ENCODE measurements around the gene CENPE. TPM values are rescaled to one million over a fixed set of nuclear protein-coding genes. Genes with fewer than 3 reads are reported as not detected.

Gene CENPE, protein sequence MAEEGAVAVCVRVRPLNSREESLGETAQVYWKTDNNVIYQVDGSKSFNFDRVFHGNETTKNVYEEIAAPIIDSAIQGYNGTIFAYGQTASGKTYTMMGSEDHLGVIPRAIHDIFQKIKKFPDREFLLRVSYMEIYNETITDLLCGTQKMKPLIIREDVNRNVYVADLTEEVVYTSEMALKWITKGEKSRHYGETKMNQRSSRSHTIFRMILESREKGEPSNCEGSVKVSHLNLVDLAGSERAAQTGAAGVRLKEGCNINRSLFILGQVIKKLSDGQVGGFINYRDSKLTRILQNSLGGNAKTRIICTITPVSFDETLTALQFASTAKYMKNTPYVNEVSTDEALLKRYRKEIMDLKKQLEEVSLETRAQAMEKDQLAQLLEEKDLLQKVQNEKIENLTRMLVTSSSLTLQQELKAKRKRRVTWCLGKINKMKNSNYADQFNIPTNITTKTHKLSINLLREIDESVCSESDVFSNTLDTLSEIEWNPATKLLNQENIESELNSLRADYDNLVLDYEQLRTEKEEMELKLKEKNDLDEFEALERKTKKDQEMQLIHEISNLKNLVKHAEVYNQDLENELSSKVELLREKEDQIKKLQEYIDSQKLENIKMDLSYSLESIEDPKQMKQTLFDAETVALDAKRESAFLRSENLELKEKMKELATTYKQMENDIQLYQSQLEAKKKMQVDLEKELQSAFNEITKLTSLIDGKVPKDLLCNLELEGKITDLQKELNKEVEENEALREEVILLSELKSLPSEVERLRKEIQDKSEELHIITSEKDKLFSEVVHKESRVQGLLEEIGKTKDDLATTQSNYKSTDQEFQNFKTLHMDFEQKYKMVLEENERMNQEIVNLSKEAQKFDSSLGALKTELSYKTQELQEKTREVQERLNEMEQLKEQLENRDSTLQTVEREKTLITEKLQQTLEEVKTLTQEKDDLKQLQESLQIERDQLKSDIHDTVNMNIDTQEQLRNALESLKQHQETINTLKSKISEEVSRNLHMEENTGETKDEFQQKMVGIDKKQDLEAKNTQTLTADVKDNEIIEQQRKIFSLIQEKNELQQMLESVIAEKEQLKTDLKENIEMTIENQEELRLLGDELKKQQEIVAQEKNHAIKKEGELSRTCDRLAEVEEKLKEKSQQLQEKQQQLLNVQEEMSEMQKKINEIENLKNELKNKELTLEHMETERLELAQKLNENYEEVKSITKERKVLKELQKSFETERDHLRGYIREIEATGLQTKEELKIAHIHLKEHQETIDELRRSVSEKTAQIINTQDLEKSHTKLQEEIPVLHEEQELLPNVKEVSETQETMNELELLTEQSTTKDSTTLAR (N-terminal part only)
- total RNA-seq (2013): 1.2 TPM
- under 1 TPM; 0.03 to 0.17 (median 0.07) TPM for polyA plus RNA-seq
- polyA minus RNA-seq: 0.32 and 0.42 TPM in 2 replicates
- 1.9 to 12.5 (median 6.2) reads per million in 11 experiments for total RNA-seq

DNA sequence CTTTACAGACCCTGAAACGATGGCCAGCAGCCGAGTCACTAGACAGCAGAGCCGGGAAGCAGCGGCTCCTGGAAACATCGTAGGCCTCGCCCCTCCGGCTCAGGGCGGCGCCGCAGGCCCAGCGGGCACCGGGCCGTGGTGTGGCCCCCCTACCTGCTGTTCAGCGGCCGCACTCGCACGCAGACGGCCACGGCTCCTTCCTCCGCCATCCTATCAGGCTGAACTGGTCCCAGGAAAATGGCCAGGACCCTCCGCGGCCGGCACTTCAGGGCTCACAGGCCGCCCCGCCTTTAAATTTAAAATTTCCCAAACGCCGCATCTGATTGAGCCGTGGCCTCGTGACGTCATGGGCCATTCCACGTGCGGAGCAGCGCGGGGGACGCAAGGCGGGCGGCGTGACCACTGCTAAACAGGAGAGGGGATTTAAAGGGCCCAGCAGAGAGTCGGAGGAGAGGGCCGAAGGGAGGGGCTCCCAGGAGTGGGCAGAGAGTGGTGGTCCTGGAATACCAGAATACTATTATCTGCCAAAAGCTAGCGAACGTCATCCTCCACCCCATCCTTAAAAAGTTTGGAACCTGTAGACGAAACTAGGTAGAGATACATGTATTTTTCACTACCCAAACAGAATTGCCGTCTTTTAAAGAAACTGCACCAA is at the start of gene CENPE:
CENPE (minus strand) TSS at position 233 of the 655 bp plus-strand sequence; CDS start at position 209, 24 bp downstream.
- H3K27ac Mint-ChIP-seq: peak within 1 kb of the TSS; percentile 97 to 100 (median 100)
- H3K79me2 ChIP-seq (ENCODE audit: insufficient read depth, low read length): peaks cover 29% of the 10 kb centered on the region
- H3K27ac ChIP-seq (ENCODE audit: low read depth in 1 of 2, low read length in 2 of 2): peak within 1 kb of the TSS in 1 of 2 donors; percentile 91
- H3K9me3 Mint-ChIP-seq: peaks cover 0 to 7% (median 0%) of the 10 kb centered on the region in 7 donors
- peak within 1 kb of the TSS; percentile 84 for H3K4me2 ChIP-seq (replicated peaks; ENCODE audit: extremely low read depth, low read length, poor library complexity, severe bottlenecking)
- intact Hi-C loops (cut with micrococcal nuclease): loop anchor here in 1 of 2 donors (5.0 kb wide), 1 partner anchor 696 kb away; the partner anchor contains the start of gene NFKB1
- H4K20me1 ChIP-seq (ENCODE audit: insufficient read depth, low read length): no peaks in the 10 kb centered on the region
- H3K9me3 ChIP-seq (replicated peaks in 1 of 2; ENCODE audit: control insufficient read depth in 1 of 2, insufficient read depth in 1 of 2, low read length in 2 of 2): no peaks in the 10 kb centered on the region
- H2AFZ ChIP-seq (ENCODE audit: insufficient read depth, low read depth, low read length, poor library complexity, severe bottlenecking): peak within 1 kb of the TSS; percentile 96
- H3K27me3 Mint-ChIP-seq (ENCODE audit: low read depth in 3 of 3): peaks cover 7 to 13% (median 8%) of the 10 kb centered on the region in 3 donors
- WGBS (ENCODE audit: insufficient coverage): under 1% methylated on average over 35 of the region's 44 CpGs
- H3K36me3 Mint-ChIP-seq: peaks cover 14 to 20% of the 10 kb centered on the region in 2 donors
- peaks cover 16 to 28% of the 10 kb centered on the region in 2 donors for H3K36me3 ChIP-seq (replicated peaks in 1 of 2; ENCODE audit: control insufficient read depth in 1 of 2, insufficient read depth in 2 of 2, low read length in 2 of 2)
- H3K27me3 ChIP-seq (ENCODE audit: control insufficient read depth in 2 of 2, insufficient read depth in 2 of 2, low read length in 2 of 2): no peaks in the 10 kb centered on the region
- TF ChIP-seq, protein P1, sequence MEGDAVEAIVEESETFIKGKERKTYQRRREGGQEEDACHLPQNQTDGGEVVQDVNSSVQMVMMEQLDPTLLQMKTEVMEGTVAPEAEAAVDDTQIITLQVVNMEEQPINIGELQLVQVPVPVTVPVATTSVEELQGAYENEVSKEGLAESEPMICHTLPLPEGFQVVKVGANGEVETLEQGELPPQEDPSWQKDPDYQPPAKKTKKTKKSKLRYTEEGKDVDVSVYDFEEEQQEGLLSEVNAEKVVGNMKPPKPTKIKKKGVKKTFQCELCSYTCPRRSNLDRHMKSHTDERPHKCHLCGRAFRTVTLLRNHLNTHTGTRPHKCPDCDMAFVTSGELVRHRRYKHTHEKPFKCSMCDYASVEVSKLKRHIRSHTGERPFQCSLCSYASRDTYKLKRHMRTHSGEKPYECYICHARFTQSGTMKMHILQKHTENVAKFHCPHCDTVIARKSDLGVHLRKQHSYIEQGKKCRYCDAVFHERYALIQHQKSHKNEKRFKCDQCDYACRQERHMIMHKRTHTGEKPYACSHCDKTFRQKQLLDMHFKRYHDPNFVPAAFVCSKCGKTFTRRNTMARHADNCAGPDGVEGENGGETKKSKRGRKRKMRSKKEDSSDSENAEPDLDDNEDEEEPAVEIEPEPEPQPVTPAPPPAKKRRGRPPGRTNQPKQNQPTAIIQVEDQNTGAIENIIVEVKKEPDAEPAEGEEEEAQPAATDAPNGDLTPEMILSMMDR (IDR thresholded peaks at IDR 0.05): no peak
- peaks cover 11 to 14% of the 10 kb centered on the region in 2 donors for H3K4me1 ChIP-seq (ENCODE audit: control insufficient read depth in 1 of 2, insufficient read depth in 2 of 2, low read length in 2 of 2)
- peak within 1 kb of the TSS; percentile 86 to 99 for H3K4me3 Mint-ChIP-seq
- peak within 1 kb of the TSS; percentile 82 for H3K9ac ChIP-seq (ENCODE audit: insufficient read depth, low read length, poor library complexity, severe bottlenecking)
- peaks cover 12% of the 10 kb centered on the region for H3K4me1 Mint-ChIP-seq
- peak; percentile 71 to 81 (median 80) for DNase-seq
- peak within 1 kb of the TSS; percentile 68 to 97 (median 90) for H3K4me3 ChIP-seq (replicated peaks in 1 of 3; ENCODE audit: low read depth in 2 of 3, low read length in 3 of 3)
